Right lobe of liver (tissue), 6 donors: ENCODE results near the gene CSK. TPM values are rescaled to one million over a fixed set of nuclear protein-coding genes. Genes with fewer than 3 reads are reported as not detected.
"Not testable (repeated sequence)": the region's sequence is repeated elsewhere in the genome, so short reads cannot be mapped to it uniquely, and the experiment has no call there.

Source experiments
- ATAC-seq, 4 donors: fragments of 200-7000 bp; cut with Tn5 transposase; one replicate each; pipeline ENCODE4 v1.9.1; 2020; ENCODE audit warnings: mild to moderate bottlenecking in 4 of 4, moderate library complexity in 4 of 4
- DNase-seq, 3 donors: peaks; one replicate each; pipeline ENCODE4 v3.0.0-alpha.2; 2020
- H3K27ac ChIP-seq, 3 donors: fragments of 200-600 bp; one replicate each; pipeline ENCODE4 v1.8.0; 2022
- H3K27me3 ChIP-seq, 2 donors: fragments of 200-600 bp; one replicate each; pipeline ENCODE4 v1.8.0; 2022
- H3K36me3 ChIP-seq, 4 donors: fragments of 200-600 bp; sonication (generic) in 1 of 4; one replicate each; pipeline versions ENCODE4 v1.5.1 to v1.8.0; 2017 to 2022; ENCODE audit warnings: control low read depth in 1 of 4
- H3K4me1 ChIP-seq, 4 donors: fragments of 200-600 bp; sonication (generic) in 1 of 4; one replicate each; pipeline versions ENCODE4 v1.5.1 to v1.8.0; 2017 to 2022; ENCODE audit warnings: control low read depth in 1 of 4
- H3K4me3 ChIP-seq, 3 donors: fragments of 200-600 bp; one replicate each; pipeline ENCODE4 v1.8.0; 2022
- H3K9me3 ChIP-seq, 4 donors: fragments of 200-600 bp; sonication (generic) in 1 of 4; one replicate each; pipeline versions ENCODE4 v1.5.1 to v1.8.0; 2017 to 2022; ENCODE audit warnings: control low read depth in 1 of 4
- CTCF ChIP-seq, 4 donors: fragments of 200-600 bp in 3 of 4; fragments of 450-650 bp in 1 of 4; IDR thresholded peaks; one replicate each; pipeline versions ENCODE4 v1.5.1 to v1.8.0; 2016 to 2022; ENCODE audit warnings: antibody characterized with exemption in 4 of 4, mild to moderate bottlenecking in 2 of 4
- POLR2A ChIP-seq: fragments of 450-650 bp; IDR thresholded peaks from one replicate; pipeline ENCODE4 v1.6.1; 2017; ENCODE audit warnings: antibody characterized with exemption, mild to moderate bottlenecking
- WGBS: methylation state at CpG from one replicate; pipeline ENCODE4 v1.1.6; 2018; ENCODE audit warnings: low coverage, low lambda C conversion rate; ENCODE audit not compliant: insufficient coverage; ENCODE audit errors: missing lambda C conversion rate; 5-methylcytosine and 5-hydroxymethylcytosine counted together
- intact Hi-C, 2 donors: fragments of 100-400 bp; cut with DNase I; formaldehyde crosslinking; loops; one replicate each; pipeline versions ENCODE4 v1.11.2 to v1.14.1; 2022
- long read RNA-seq: library from polyadenylated mRNA; unstranded; transcript quantifications from one replicate; pipeline ENCODE4 v2.0.0, GENCODE V29; 2019
- total RNA-seq, 6 experiments: library from RNA; depleted of rRNA in 2 of 6; stranded (reverse); fragments of >200 nt in 2 of 6; fragmentation: NEBNext Ultra II Directional in 3 of 6; extraction: Animal tissue kit (Norgen Biotek cat#: 25700) in 3 of 6; gene quantifications; one replicate each; pipeline versions ENCODE4 v1.1.0 to v1.2.4, GENCODE V29; 2016 to 2023
- donor health status: DM: no; HTN: yes; CAD: no.
- donor health status: DM: no; HTN: no; CAD: no.
- donor health status: DM: no; HTN: no; CAD: no.
- donor health status: DM: no; HTN: yes; CAD: no.
- donor health status: DM: no; HTN: yes; CAD: no.

Gene CSK
- total RNA-seq = 10 to 100 TPM; 22.2 to 50.9 (median 32.7) TPM
- long read RNA-seq, partial matches to known transcripts = 0 of 1 reads
- long read RNA-seq, other reads (novel, unspliced or antisense) = 0 of 1 reads

GRCh38 chr15:74781431-74782258, at the start of gene CSK:
Gene CSK (plus strand): TSS chr15:74782080. CDS start chr15:74798298, 16,218 bp downstream.
- ATAC-seq = peak; percentile 52 to 73 (median 56)
- no peaks in the 10 kb centered on the region for H3K27me3 ChIP-seq
- 0% methylated on average over 16 of the region's 74 CpGs for WGBS
- peak within 1 kb of the TSS; percentile 66 to 72 (median 72) for H3K4me3 ChIP-seq
- no peaks in the 10 kb centered on the region for H3K9me3 ChIP-seq
- TF ChIP-seq CTCF (IDR thresholded peaks at IDR 0.05) (peak; percentile 49 to 99 (median 66)), POLR2A (peak; percentile 69)
- intact Hi-C loops = no loop called here
- no peaks in the 10 kb centered on the region for H3K36me3 ChIP-seq
- H3K27ac ChIP-seq = peak within 1 kb of the TSS; percentile 85 to 94 (median 90)
- DNase-seq = peak; percentile 82 to 86 (median 84)
- H3K4me1 ChIP-seq = peaks cover 0 to 73% (median 24%) of the 10 kb centered on the region in 4 donors

DNA sequence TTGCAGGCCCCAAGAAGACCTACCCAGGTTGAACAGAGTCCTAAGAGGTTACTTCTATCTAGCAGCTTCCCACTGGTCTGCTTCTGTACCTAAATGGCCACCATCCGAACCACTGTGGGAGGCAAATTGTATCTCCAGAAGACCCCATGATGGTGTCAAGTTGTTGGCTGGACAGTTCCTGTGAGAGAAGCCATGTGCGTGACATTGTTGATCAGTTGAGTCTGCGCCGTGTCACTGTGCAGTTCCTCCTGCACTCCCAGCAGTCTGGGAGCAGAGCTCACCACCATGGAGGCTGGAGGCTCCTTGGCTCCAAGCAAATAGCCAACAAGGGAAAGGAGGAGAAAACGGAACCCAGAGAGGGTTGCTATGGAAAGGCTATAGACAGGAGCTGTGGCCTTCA, 49.0 kb upstream of the CSK start:
- Histone ChIP-seq H3K4me1 (peaks cover 0 to 48% (median 19%) of the 10 kb centered on the region in 4 donors), H3K27me3 (no peaks in the 10 kb centered on the region), H3K9me3 (no peaks in the 10 kb centered on the region), H3K4me3 (no peak overlapping the region), H3K36me3 (no peaks in the 10 kb centered on the region), H3K27ac (no peak overlapping the region)
- no peak for DNase-seq
- 71% methylated on average over 5 of the region's 5 CpGs for WGBS
- intact Hi-C loops = no loop called here
- TF ChIP-seq CTCF (IDR thresholded peaks at IDR 0.05) = no peak
- no peak for TF ChIP-seq POLR2A
- no peak for ATAC-seq

DNA sequence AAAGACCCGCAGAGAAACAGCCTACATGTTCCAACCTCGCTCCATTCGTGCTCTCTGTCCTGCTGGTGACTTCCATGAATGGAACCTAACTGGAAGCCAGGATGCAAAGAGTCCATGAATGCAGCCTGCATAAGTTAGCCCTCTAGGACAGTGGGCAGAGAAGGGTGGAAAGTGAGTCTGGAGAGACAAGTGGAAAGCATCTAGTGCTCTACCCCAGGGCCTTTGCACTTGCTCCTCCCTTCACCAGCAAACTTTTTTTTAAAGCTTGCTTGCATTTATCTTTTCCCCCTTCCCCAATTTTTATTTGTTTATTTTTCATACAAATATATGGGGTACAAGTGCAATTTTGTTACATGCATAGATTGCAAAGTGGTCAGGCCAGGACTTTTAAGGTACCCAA, 48.6 kb upstream of the CSK start:
- no peak for ATAC-seq
- 83% methylated on average over 1 of the region's 3 CpGs for WGBS
- DNase-seq = no peak
- Histone ChIP-seq H3K27me3 (no peaks in the 10 kb centered on the region), H3K27ac (no peak overlapping the region), H3K4me1 (peaks cover 0 to 48% (median 18%) of the 10 kb centered on the region in 4 donors), H3K36me3 (no peaks in the 10 kb centered on the region), H3K9me3 (no peaks in the 10 kb centered on the region), H3K4me3 (no peak overlapping the region)
- TF ChIP-seq POLR2A = no peak
- no peak for TF ChIP-seq CTCF (IDR thresholded peaks at IDR 0.05)
- intact Hi-C loops = no loop called here

- Histone ChIP-seq H3K4me3 (no peak overlapping the region), H3K9me3 (no peaks in the 10 kb centered on the region), H3K36me3 (no peaks in the 10 kb centered on the region), H3K27ac (peak overlapping the region in 2 of 3 donors; percentile 22 to 30), H3K27me3 (no peaks in the 10 kb centered on the region), H3K4me1 (peaks cover 0 to 43% (median 16%) of the 10 kb centered on the region in 4 donors)
- ATAC-seq (peak; percentile 20 to 68 (median 44)), DNase-seq (no peak)
- intact Hi-C loops = no loop called here
- TF ChIP-seq CTCF (IDR thresholded peaks at IDR 0.05) (no peak), POLR2A (no peak)
- 40% methylated on average over 3 of the region's 3 CpGs for WGBS
Observed at GRCh38 chr15:74735305-74735704, 46.6 kb upstream of the CSK start.

GRCh38 chr15:74738239-74738638, 43.6 kb upstream of the CSK start:
- H3K27ac ChIP-seq, intact Hi-C loops, ATAC-seq, H3K27me3 ChIP-seq, H3K9me3 ChIP-seq, H3K4me3 ChIP-seq, H3K36me3 ChIP-seq, DNase-seq: not testable (repeated sequence)
- 73% methylated on average over 4 of the region's 5 CpGs for WGBS
- peaks cover 0 to 19% (median 5%) of the 10 kb centered on the region in 4 donors for H3K4me1 ChIP-seq
